ENCODE measurements around the gene ALDH1A3.

Gene ALDH1A3

GRCh38 chr15:100939791-100940190 is 60.2 kb downstream of the ALDH1A3 start:
- TF ChIP-seq CTCF (IDR thresholded peaks at IDR 0.05; ENCODE audit: control insufficient read depth, extremely low read depth, insufficient read depth), result no peak
- DNase-seq (ENCODE audit: low read depth), result no peak
- no peak overlapping the region for H3K4me3 ChIP-seq (ENCODE audit: low read depth, low read length)

- no peak for DNase-seq (ENCODE audit: low read depth)
- TF ChIP-seq CTCF (IDR thresholded peaks at IDR 0.05; ENCODE audit: control insufficient read depth, extremely low read depth, insufficient read depth), result no peak
- no peak overlapping the region for H3K4me3 ChIP-seq (ENCODE audit: low read depth, low read length)
Measured at GRCh38 chr15:100940767-100941379, 61.2 kb downstream of the ALDH1A3 start.

- no peak overlapping the region for H3K4me3 ChIP-seq (ENCODE audit: low read depth, low read length)
- no peak for DNase-seq (ENCODE audit: low read depth)
- TF ChIP-seq CTCF (IDR thresholded peaks at IDR 0.05; ENCODE audit: control insufficient read depth, extremely low read depth, insufficient read depth), result no peak
Measured at GRCh38 chr15:100941536-100941935, 61.9 kb downstream of the ALDH1A3 start.

- no peak overlapping the region for H3K4me3 ChIP-seq (ENCODE audit: low read depth, low read length)
- no peak for TF ChIP-seq CTCF (IDR thresholded peaks at IDR 0.05; ENCODE audit: control insufficient read depth, extremely low read depth, insufficient read depth)
- DNase-seq (ENCODE audit: low read depth), result no peak
Measured at GRCh38 chr15:100942656-100943425, 63.2 kb downstream of the ALDH1A3 start.

- no peak for TF ChIP-seq CTCF (IDR thresholded peaks at IDR 0.05; ENCODE audit: control insufficient read depth, extremely low read depth, insufficient read depth)
- no peak for DNase-seq (ENCODE audit: low read depth)
- H3K4me3 ChIP-seq (ENCODE audit: low read depth, low read length), result no peak overlapping the region
Measured at GRCh38 chr15:100944244-100944895, 64.7 kb downstream of the ALDH1A3 start.

GRCh38 chr15:100944986-100945385 is 65.4 kb downstream of the ALDH1A3 start:
- H3K4me3 ChIP-seq (ENCODE audit: low read depth, low read length), result no peak overlapping the region
- DNase-seq (ENCODE audit: low read depth), result no peak
- no peak for TF ChIP-seq CTCF (IDR thresholded peaks at IDR 0.05; ENCODE audit: control insufficient read depth, extremely low read depth, insufficient read depth)
